ENCODE measurements around the gene TAF6L.
"Not testable (repeated sequence)": the region's sequence is repeated elsewhere in the genome, so short reads cannot be mapped to it uniquely, and the experiment has no call there.

TAF6L gene

GRCh38 chr11:62757846-62758788 lies 13.1 kb upstream of the TAF6L start:
- FAIRE-seq, result no peak

- FAIRE-seq, result not testable (repeated sequence)
Measured at GRCh38 chr11:62760867-62761227, 10.3 kb upstream of the TAF6L start.

GRCh38 chr11:62770778-62771143 lies 435 bp upstream of the TAF6L start:
- no peak for FAIRE-seq

- FAIRE-seq, result no peak
Measured at GRCh38 chr11:62774407-62774806, 3.2 kb downstream of the TAF6L start.

- no peak for FAIRE-seq
Measured at GRCh38 chr11:62775646-62776045, 4.5 kb downstream of the TAF6L start.

- FAIRE-seq, result no peak
Measured at GRCh38 chr11:62777389-62777788, 6.2 kb downstream of the TAF6L start.

GRCh38 chr11:62778441-62778840 lies 7.2 kb downstream of the TAF6L start:
- no peak for FAIRE-seq

- no peak for FAIRE-seq
Measured at GRCh38 chr11:62782753-62783152, 11.6 kb downstream of the TAF6L start.

GRCh38 chr11:62786318-62787004 lies 15.3 kb downstream of the TAF6L start:
- FAIRE-seq, result no peak

- no peak for FAIRE-seq
Measured at GRCh38 chr11:62787005-62787759, 16.0 kb downstream of the TAF6L start, which contains the start of gene TMEM179B. TSS of gene TMEM179B (plus strand) at chr11:62787402. CDS start at chr11:62787432, 30 bp downstream.

- FAIRE-seq, result no peak
Measured at GRCh38 chr11:62788991-62789390, 17.8 kb downstream of the TAF6L start.

- FAIRE-seq, result no peak
Measured at GRCh38 chr11:62789576-62789975, 18.4 kb downstream of the TAF6L start.

GRCh38 chr11:62791501-62792201 lies 20.5 kb downstream of the TAF6L start, which contains the start of gene TMEM223:
TSS of gene TMEM223 (minus strand) at chr11:62792006. CDS start at chr11:62791994, 12 bp downstream.
- no peak for FAIRE-seq

GRCh38 chr11:62792202-62792575 lies 21.0 kb downstream of the TAF6L start:
- FAIRE-seq, result no peak

- FAIRE-seq, result no peak
Measured at GRCh38 chr11:62794201-62794775, 23.1 kb downstream of the TAF6L start.

- FAIRE-seq, result no peak
Measured at GRCh38 chr11:62796281-62796680, 25.1 kb downstream of the TAF6L start.

- no peak for FAIRE-seq
Measured at GRCh38 chr11:62799486-62799885, 28.3 kb downstream of the TAF6L start.

GRCh38 chr11:62801071-62801470 lies 29.9 kb downstream of the TAF6L start:
- FAIRE-seq, result no peak

GRCh38 chr11:62804310-62805075 lies 33.3 kb downstream of the TAF6L start:
- FAIRE-seq, result no peak

- FAIRE-seq, result no peak
Measured at GRCh38 chr11:62805076-62805892, 34.1 kb downstream of the TAF6L start, which contains the start of gene NXF1. TSS of gene NXF1 (minus strand) at chr11:62805440. CDS start at chr11:62805356, 84 bp downstream.
